ENCODE measurements around the gene ENTPD7. TPM values are rescaled to one million over a fixed set of nuclear protein-coding genes. Genes with fewer than 3 reads are reported as not detected.
"Not testable (repeated sequence)": the region's sequence is repeated elsewhere in the genome, so short reads cannot be mapped to it uniquely, and the experiment has no call there.

Gene ENTPD7
- polyA plus RNA-seq, 2 donors = 1.3 to 2.5 TPM

- H3K4me3 ChIP-seq (ENCODE audit: low read depth in 1 of 2, low read length in 2 of 2) = peak overlapping the region; percentile 49 to 78
- H3K36me3 ChIP-seq (ENCODE audit: control insufficient read depth in 2 of 2, insufficient read depth in 2 of 2, low read length in 1 of 2) = no peaks in the 10 kb centered on the region
- no peaks in the 10 kb centered on the region for H3K27me3 ChIP-seq (ENCODE audit: control insufficient read depth in 1 of 2, insufficient read depth in 2 of 2, low read length in 2 of 2)
- H3K4me1 ChIP-seq (ENCODE audit: control insufficient read depth in 2 of 2, insufficient read depth in 2 of 2, low read length in 1 of 2) = peaks cover 0 to 2% of the 10 kb centered on the region in 2 donors
- WGBS, 2 donors = 0 to 1% methylated on average over 77 to 78 of the region's 78 CpGs
- H3K27ac ChIP-seq (ENCODE audit: low read depth in 2 of 2, low read length in 1 of 2) = peak overlapping the region; percentile 99 to 100
- H3K9me3 ChIP-seq (ENCODE audit: control insufficient read depth in 2 of 2, insufficient read depth in 1 of 2, low read depth in 1 of 2, low read length in 1 of 2) = no peaks in the 10 kb centered on the region
These were observed 38.4 kb upstream of the ENTPD7 start for GRCh38 chr10:99620711-99621453.

GRCh38 chr10:99621454-99622251, 37.7 kb upstream of the ENTPD7 start:
- peaks cover 0 to 2% of the 10 kb centered on the region in 2 donors for H3K4me1 ChIP-seq (ENCODE audit: control insufficient read depth in 2 of 2, insufficient read depth in 2 of 2, low read length in 1 of 2)
- 16 to 18% methylated on average over 30 to 31 of the region's 31 CpGs for WGBS, 2 donors
- peak overlapping the region; percentile 99 to 100 for H3K27ac ChIP-seq (ENCODE audit: low read depth in 2 of 2, low read length in 1 of 2)
- no peaks in the 10 kb centered on the region for H3K27me3 ChIP-seq (ENCODE audit: control insufficient read depth in 1 of 2, insufficient read depth in 2 of 2, low read length in 2 of 2)
- H3K9me3 ChIP-seq (ENCODE audit: control insufficient read depth in 2 of 2, insufficient read depth in 1 of 2, low read depth in 1 of 2, low read length in 1 of 2) = no peaks in the 10 kb centered on the region
- H3K4me3 ChIP-seq (ENCODE audit: low read depth in 1 of 2, low read length in 2 of 2) = peak overlapping the region; percentile 49 to 78
- no peaks in the 10 kb centered on the region for H3K36me3 ChIP-seq (ENCODE audit: control insufficient read depth in 2 of 2, insufficient read depth in 2 of 2, low read length in 1 of 2)

- Histone ChIP-seq H3K27me3 (ENCODE audit: control insufficient read depth in 1 of 2, insufficient read depth in 2 of 2, low read length in 2 of 2) (no peaks in the 10 kb centered on the region), H3K27ac (ENCODE audit: low read depth in 2 of 2, low read length in 1 of 2) (no peak overlapping the region), H3K4me1 (ENCODE audit: control insufficient read depth in 2 of 2, insufficient read depth in 2 of 2, low read length in 1 of 2) (peaks cover 0 to 2% of the 10 kb centered on the region in 2 donors), H3K9me3 (ENCODE audit: control insufficient read depth in 2 of 2, insufficient read depth in 1 of 2, low read depth in 1 of 2, low read length in 1 of 2) (no peaks in the 10 kb centered on the region), H3K36me3 (ENCODE audit: control insufficient read depth in 2 of 2, insufficient read depth in 2 of 2, low read length in 1 of 2) (no peaks in the 10 kb centered on the region), H3K4me3 (ENCODE audit: low read depth in 1 of 2, low read length in 2 of 2) (no peak overlapping the region)
These were observed 35.4 kb upstream of the ENTPD7 start for GRCh38 chr10:99623919-99624318.

GRCh38 chr10:99625124-99625523, 34.2 kb upstream of the ENTPD7 start:
- H3K4me1 ChIP-seq (ENCODE audit: control insufficient read depth in 2 of 2, insufficient read depth in 2 of 2, low read length in 1 of 2); H3K4me3 ChIP-seq (ENCODE audit: low read depth in 1 of 2, low read length in 2 of 2); H3K36me3 ChIP-seq (ENCODE audit: control insufficient read depth in 2 of 2, insufficient read depth in 2 of 2, low read length in 1 of 2); H3K27ac ChIP-seq (ENCODE audit: low read depth in 2 of 2, low read length in 1 of 2); H3K9me3 ChIP-seq (ENCODE audit: control insufficient read depth in 2 of 2, insufficient read depth in 1 of 2, low read depth in 1 of 2, low read length in 1 of 2); H3K27me3 ChIP-seq (ENCODE audit: control insufficient read depth in 1 of 2, insufficient read depth in 2 of 2, low read length in 2 of 2): not testable (repeated sequence)
- 65 to 75% methylated on average over 3 of the region's 3 CpGs for WGBS, 2 donors

GRCh38 chr10:99628923-99629624, 30.2 kb upstream of the ENTPD7 start:
- Histone ChIP-seq H3K4me1 (ENCODE audit: control insufficient read depth in 2 of 2, insufficient read depth in 2 of 2, low read length in 1 of 2) (no peaks in the 10 kb centered on the region), H3K4me3 (ENCODE audit: low read depth in 1 of 2, low read length in 2 of 2) (no peak overlapping the region), H3K27ac (ENCODE audit: low read depth in 2 of 2, low read length in 1 of 2) (peak overlapping the region in 1 of 2 donors; percentile 25), H3K27me3 (ENCODE audit: control insufficient read depth in 1 of 2, insufficient read depth in 2 of 2, low read length in 2 of 2) (no peaks in the 10 kb centered on the region), H3K9me3 (ENCODE audit: control insufficient read depth in 2 of 2, insufficient read depth in 1 of 2, low read depth in 1 of 2, low read length in 1 of 2) (no peaks in the 10 kb centered on the region), H3K36me3 (ENCODE audit: control insufficient read depth in 2 of 2, insufficient read depth in 2 of 2, low read length in 1 of 2) (no peaks in the 10 kb centered on the region)
- WGBS, 2 donors = 39 to 61% methylated on average over 1 of the region's 1 CpG

- Histone ChIP-seq H3K27me3 (ENCODE audit: control insufficient read depth in 1 of 2, insufficient read depth in 2 of 2, low read length in 2 of 2) (no peaks in the 10 kb centered on the region), H3K36me3 (ENCODE audit: control insufficient read depth in 2 of 2, insufficient read depth in 2 of 2, low read length in 1 of 2) (no peaks in the 10 kb centered on the region), H3K27ac (ENCODE audit: low read depth in 2 of 2, low read length in 1 of 2) (no peak overlapping the region), H3K4me1 (ENCODE audit: control insufficient read depth in 2 of 2, insufficient read depth in 2 of 2, low read length in 1 of 2) (no peaks in the 10 kb centered on the region), H3K4me3 (ENCODE audit: low read depth in 1 of 2, low read length in 2 of 2) (no peak overlapping the region), H3K9me3 (ENCODE audit: control insufficient read depth in 2 of 2, insufficient read depth in 1 of 2, low read depth in 1 of 2, low read length in 1 of 2) (no peaks in the 10 kb centered on the region)
- 46 to 63% methylated on average over 3 of the region's 3 CpGs for WGBS, 2 donors
These were observed 29.7 kb upstream of the ENTPD7 start for GRCh38 chr10:99629625-99629978.

- Histone ChIP-seq H3K9me3 (ENCODE audit: control insufficient read depth in 2 of 2, insufficient read depth in 1 of 2, low read depth in 1 of 2, low read length in 1 of 2) (no peaks in the 10 kb centered on the region), H3K4me3 (ENCODE audit: low read depth in 1 of 2, low read length in 2 of 2) (no peak overlapping the region), H3K4me1 (ENCODE audit: control insufficient read depth in 2 of 2, insufficient read depth in 2 of 2, low read length in 1 of 2) (no peaks in the 10 kb centered on the region), H3K27me3 (ENCODE audit: control insufficient read depth in 1 of 2, insufficient read depth in 2 of 2, low read length in 2 of 2) (no peaks in the 10 kb centered on the region), H3K27ac (ENCODE audit: low read depth in 2 of 2, low read length in 1 of 2) (no peak overlapping the region), H3K36me3 (ENCODE audit: control insufficient read depth in 2 of 2, insufficient read depth in 2 of 2, low read length in 1 of 2) (no peaks in the 10 kb centered on the region)
- WGBS, 2 donors = 20 to 34% methylated on average over 2 of the region's 2 CpGs
These were observed 28.9 kb upstream of the ENTPD7 start for GRCh38 chr10:99630433-99630832.

GRCh38 chr10:99630991-99631390, 28.3 kb upstream of the ENTPD7 start:
- no peaks in the 10 kb centered on the region for H3K36me3 ChIP-seq (ENCODE audit: control insufficient read depth in 2 of 2, insufficient read depth in 2 of 2, low read length in 1 of 2)
- H3K27ac ChIP-seq (ENCODE audit: low read depth in 2 of 2, low read length in 1 of 2) = no peak overlapping the region
- no peaks in the 10 kb centered on the region for H3K4me1 ChIP-seq (ENCODE audit: control insufficient read depth in 2 of 2, insufficient read depth in 2 of 2, low read length in 1 of 2)
- no peaks in the 10 kb centered on the region for H3K27me3 ChIP-seq (ENCODE audit: control insufficient read depth in 1 of 2, insufficient read depth in 2 of 2, low read length in 2 of 2)
- no peak overlapping the region for H3K4me3 ChIP-seq (ENCODE audit: low read depth in 1 of 2, low read length in 2 of 2)
- H3K9me3 ChIP-seq (ENCODE audit: control insufficient read depth in 2 of 2, insufficient read depth in 1 of 2, low read depth in 1 of 2, low read length in 1 of 2) = no peaks in the 10 kb centered on the region

GRCh38 chr10:99631496-99631895, 27.8 kb upstream of the ENTPD7 start:
- no peaks in the 10 kb centered on the region for H3K36me3 ChIP-seq (ENCODE audit: control insufficient read depth in 2 of 2, insufficient read depth in 2 of 2, low read length in 1 of 2)
- H3K27ac ChIP-seq (ENCODE audit: low read depth in 2 of 2, low read length in 1 of 2) = no peak overlapping the region
- WGBS, 2 donors = 86 to 93% methylated on average over 3 of the region's 3 CpGs

More at GRCh38 chr10:99631496-99631895, 27.8 kb upstream of the ENTPD7 start:
- Histone ChIP-seq H3K9me3 (ENCODE audit: control insufficient read depth in 2 of 2, insufficient read depth in 1 of 2, low read depth in 1 of 2, low read length in 1 of 2) (no peaks in the 10 kb centered on the region), H3K27me3 (ENCODE audit: control insufficient read depth in 1 of 2, insufficient read depth in 2 of 2, low read length in 2 of 2) (no peaks in the 10 kb centered on the region), H3K4me1 (ENCODE audit: control insufficient read depth in 2 of 2, insufficient read depth in 2 of 2, low read length in 1 of 2) (no peaks in the 10 kb centered on the region), H3K4me3 (ENCODE audit: low read depth in 1 of 2, low read length in 2 of 2) (no peak overlapping the region)

Data from esophagus (tissue), 2 donors.